Heart right ventricle (tissue), 16 donors: ENCODE data around the gene SPDYE3. TPM values are rescaled to one million over a fixed set of nuclear protein-coding genes. Genes with fewer than 3 reads are reported as not detected.
"Not testable (repeated sequence)": the region's sequence is repeated elsewhere in the genome, so short reads cannot be mapped to it uniquely, and the experiment has no call there.

Experiments
- ATAC-seq, 8 donors: fragments of 200-7000 bp; cut with Tn5 transposase; one replicate each; pipeline ENCODE4 v1.9.1; 2020; ENCODE audit warnings: mild to moderate bottlenecking in 8 of 8, moderate library complexity in 8 of 8, moderate number of reproducible peaks in 1 of 8
- DNase-seq, 2 donors: peaks; one replicate each; pipeline ENCODE4 v3.0.0-alpha.2; 2020
- H3K27ac ChIP-seq, 10 donors: fragments of 200-600 bp; sonication (generic) in 2 of 10; one replicate each; pipeline versions ENCODE4 v1.5.0 to v1.8.0; 2020 to 2022; ENCODE audit warnings: mild to moderate bottlenecking in 3 of 10
- H3K27me3 ChIP-seq, 7 donors: fragments of 200-600 bp; one replicate each; pipeline ENCODE4 v1.8.0; 2021 to 2022; ENCODE audit warnings: mild to moderate bottlenecking in 2 of 7
- H3K36me3 ChIP-seq, 9 donors: fragments of 200-600 bp; sonication (generic) in 1 of 9; one replicate each; pipeline versions ENCODE4 v1.5.0 to v1.8.0; 2020 to 2022; ENCODE audit warnings: mild to moderate bottlenecking in 2 of 9
- H3K4me1 ChIP-seq, 9 donors: fragments of 200-600 bp; sonication (generic) in 1 of 9; one replicate each; pipeline versions ENCODE4 v1.5.0 to v1.8.0; 2020 to 2022; ENCODE audit warnings: mild to moderate bottlenecking in 4 of 9
- H3K4me3 ChIP-seq, 10 donors: fragments of 200-600 bp; sonication (generic) in 2 of 10; one replicate each; pipeline versions ENCODE4 v1.5.0 to v1.8.0; 2020 to 2022; ENCODE audit warnings: mild to moderate bottlenecking in 7 of 10, moderate library complexity in 2 of 10
- H3K9me3 ChIP-seq, 11 donors: fragments of 200-600 bp in 10 of 11; sonication (generic) in 2 of 11; one replicate each; pipeline versions ENCODE4 v1.5.0 to v1.8.0; 2013 to 2022; ENCODE audit warnings: mild to moderate bottlenecking in 2 of 11, control low read depth in 1 of 11, moderate library complexity in 1 of 11
- CTCF ChIP-seq, 9 donors: fragments of 200-600 bp; sonication (generic) in 2 of 9; IDR thresholded peaks; one replicate each; pipeline versions ENCODE4 v1.5.0 to v1.8.0; 2021 to 2022; ENCODE audit warnings: antibody characterized with exemption in 9 of 9, mild to moderate bottlenecking in 5 of 9, moderate library complexity in 1 of 9
- WGBS, 2 donors: extraction: QIAGEN DNeasy Blood & Tissue Kit; methylation state at CpG; one replicate each; pipeline ENCODE4 v1.1.7; 2013; ENCODE audit warnings: inconsistent platforms in 1 of 2; 5-methylcytosine and 5-hydroxymethylcytosine counted together
- intact Hi-C, 10 donors: fragments of 100-400 bp; cut with DNase I; formaldehyde crosslinking; loops; one replicate each; pipeline versions ENCODE4 v1.11.1 to v1.14.2; 2022
- polyA plus RNA-seq, 2 donors: library from polyadenylated mRNA; stranded (reverse); fragments of 200-250 nt; gene quantifications; one replicate each; pipeline ENCODE4 v1.2.3, GENCODE V29; 2013
- total RNA-seq, 10 donors: library from RNA; stranded (reverse); fragmentation: NEBNext Ultra II Directional in 3 of 10; extraction: Animal tissue kit (Norgen Biotek cat#: 25700) in 3 of 10; gene quantifications; one replicate each; pipeline versions ENCODE4 v1.2.1 to v1.2.4, GENCODE V29; 2021 to 2023
- donor health status: Arrhythmogenic right ventricular cardiomyopathy.
- donor health status: ischemic (EF 13 %, LVEDD 7.1; RV severe dilation, severe dysfunction).
- donor health status: healthy with polysubstance abuse.
- donor health status: DM: no; HTN: yes; CAD: no.
- donor health status: DM: no; HTN: no; CAD: no.
- donor health status: ischemic (EF 25% LVEDD 6.9; RV normal size, moderate dysfunction).
- donor health status: ischemic (EF 25% LVEDD 5.7; RV mildly dilated, moderate dysfunction).
- donor health status: healthy.
- donor health status: DM: yes; HTN: yes; CAD: no.
- donor health status: Ischemic cardiomyopathy.
- donor health status: ischemic (EF 35%, LVEDD 5.7; RV mildly dilated, moderate dysfunction).
- donor health status: nonischemic (EF 11% LVEDD 7.7; RV severe dilation, severe dysfunction).
- donor health status: DM: yes; HTN: yes; CAD: no.
- donor health status: PGD.
- donor health status: ischemic (EF 29% LVEDD 5.4; RV normal size, mild dysfunction).
- donor health status: nonischemic (EF 23%, LVEDD 6.1; RV moderate dilation, normal function).

The SPDYE3 gene
- total and polyA plus RNA-seq, 12 donors = 0.04 to 0.15 TPM; not detected in 10

GRCh38 chr7:100335566-100336466 lies 28.3 kb downstream of the SPDYE3 start:
- WGBS, 2 donors = 0 to 1% methylated on average over 78 to 80 of the region's 85 CpGs
- intact Hi-C loops, H3K27me3 ChIP-seq, H3K9me3 ChIP-seq: not testable (repeated sequence)
- H3K27ac ChIP-seq = peak overlapping the region; percentile 61 to 98 (median 94)
- peak overlapping the region; percentile 67 to 91 (median 80) for H3K4me3 ChIP-seq
- ATAC-seq = peak; percentile 98 to 100 (median 100)
- peaks cover 0 to 24% (median 12%) of the 10 kb centered on the region in 9 donors for H3K4me1 ChIP-seq
- peak; percentile 92 to 95 for DNase-seq
- TF ChIP-seq CTCF (IDR thresholded peaks at IDR 0.05) = peak in 1 of 9 donors; percentile 10
- H3K36me3 ChIP-seq = peaks cover 0 to 40% (median 0%) of the 10 kb centered on the region in 9 donors

DNA sequence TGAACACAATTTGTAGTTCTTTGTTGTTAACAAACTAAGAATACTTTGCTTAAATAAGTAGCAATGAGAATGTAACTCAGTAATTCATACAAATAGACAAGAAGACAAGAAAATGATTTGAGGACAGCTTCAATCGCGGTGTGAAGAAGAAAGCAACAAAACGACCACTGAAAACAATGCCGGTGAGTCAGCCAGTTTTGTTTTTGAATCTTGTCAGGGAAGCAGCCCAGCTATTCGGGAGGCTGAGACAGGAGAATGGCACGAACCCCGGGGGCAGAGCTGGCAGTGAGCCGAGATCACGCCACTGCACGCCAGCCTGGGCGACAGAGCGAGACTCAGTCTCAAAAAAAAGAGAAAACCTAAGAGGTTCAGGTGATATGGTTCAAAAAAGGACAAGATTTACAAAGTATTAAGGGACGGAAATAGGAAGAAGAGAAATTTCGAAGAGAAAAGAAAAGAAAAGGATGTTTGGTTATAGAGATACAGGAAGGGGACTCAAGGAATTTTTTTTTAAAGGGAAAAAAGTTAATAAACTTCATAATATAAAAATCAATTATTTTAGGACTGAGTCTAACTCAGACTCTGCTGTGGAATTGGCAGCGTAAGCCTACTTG lies 30.7 kb downstream of the SPDYE3 start:
- WGBS, 2 donors = 83 to 92% methylated on average over 15 of the region's 15 CpGs
- Histone ChIP-seq H3K36me3 (peaks cover 0 to 53% (median 0%) of the 10 kb centered on the region in 9 donors), H3K4me1 (peaks cover 0 to 35% (median 17%) of the 10 kb centered on the region in 9 donors)
- DNase-seq, H3K9me3 ChIP-seq, intact Hi-C loops, ATAC-seq, H3K4me3 ChIP-seq, H3K27ac ChIP-seq, H3K27me3 ChIP-seq: not testable (repeated sequence)

DNA sequence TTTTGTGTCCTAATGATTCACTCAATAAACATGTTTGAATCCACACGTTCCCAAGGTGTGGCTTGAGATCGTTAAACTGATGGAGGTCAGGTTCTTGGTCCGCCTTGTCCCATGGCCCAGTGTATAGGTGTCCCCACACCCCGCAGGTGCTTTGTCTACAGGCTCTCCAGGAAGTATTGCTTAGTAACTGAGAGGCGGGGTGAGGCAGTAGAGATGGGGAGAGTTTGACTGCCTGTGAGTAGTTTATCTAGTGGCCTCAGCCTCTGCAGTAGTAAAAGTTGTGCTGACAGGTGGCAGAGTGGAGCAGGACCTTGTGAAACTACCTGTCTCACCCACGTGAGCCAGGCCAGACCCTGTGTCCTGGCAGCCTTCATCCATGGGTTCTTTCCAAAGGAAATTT lies 33.8 kb downstream of the SPDYE3 start:
- 73 to 85% methylated on average over 6 of the region's 6 CpGs for WGBS, 2 donors
- Histone ChIP-seq H3K36me3 (peaks cover 0 to 75% (median 3%) of the 10 kb centered on the region in 9 donors), H3K4me1 (peaks cover 0 to 44% (median 26%) of the 10 kb centered on the region in 9 donors)
- H3K9me3 ChIP-seq, H3K27ac ChIP-seq, H3K4me3 ChIP-seq, DNase-seq, ATAC-seq, H3K27me3 ChIP-seq: not testable (repeated sequence)
- intact Hi-C loops = loop anchor here in 2 of 10 donors (10.0 kb wide), 1 partner anchor 206 kb away; no protein-coding TSS in a partner anchor

GRCh38 chr7:100342765-100343164 lies 35.3 kb downstream of the SPDYE3 start:
- Histone ChIP-seq H3K4me1 (peaks cover 0 to 34% (median 16%) of the 10 kb centered on the region in 9 donors), H3K27ac (peak overlapping the region in 6 of 10 donors; percentile 9 to 37 (median 22)), H3K9me3 (no peaks in the 10 kb centered on the region), H3K4me3 (no peak overlapping the region), H3K36me3 (peaks cover 0 to 84% (median 17%) of the 10 kb centered on the region in 9 donors), H3K27me3 (no peaks in the 10 kb centered on the region)
- ATAC-seq = peak in 6 of 8 donors; percentile 31 to 72 (median 56)
- WGBS, 2 donors = 45 to 48% methylated on average over 6 of the region's 6 CpGs
- peak in 1 of 2 donors; percentile 37 for DNase-seq
- no peak for TF ChIP-seq CTCF (IDR thresholded peaks at IDR 0.05)
- intact Hi-C loops = loop anchor here in 2 of 10 donors (10.0 kb wide), 1 partner anchor 208 kb away; no protein-coding TSS in a partner anchor

GRCh38 chr7:100344124-100344559 lies 36.6 kb downstream of the SPDYE3 start:
- Histone ChIP-seq H3K36me3 (peaks cover 0 to 84% (median 23%) of the 10 kb centered on the region in 9 donors), H3K4me1 (peaks cover 0 to 36% (median 16%) of the 10 kb centered on the region in 9 donors), H3K27ac (peak overlapping the region in 3 of 10 donors; percentile 53 to 62 (median 59))
- ATAC-seq = peak in 1 of 8 donors; percentile 23
- WGBS, 2 donors = 81 to 90% methylated on average over 3 of the region's 4 CpGs
- H3K27me3 ChIP-seq, H3K4me3 ChIP-seq, DNase-seq, H3K9me3 ChIP-seq: not testable (repeated sequence)
- intact Hi-C loops = loop anchor here in 2 of 10 donors (10.0 kb wide), 1 partner anchor 209 kb away; no protein-coding TSS in a partner anchor
